HUES48 (cell line): ENCODE measurements around the gene QRSL1.

ENCODE experiments used
- H3K27ac ChIP-seq: one replicate; pipeline ENCODE4 v1.7.0; 2013; ENCODE audit warnings: low read depth, low read length, inconsistent platforms
- H3K27me3 ChIP-seq: 2 replicates; pipeline ENCODE4 v1.6.1; 2013; ENCODE audit warnings: mild to moderate bottlenecking, low read length; ENCODE audit not compliant: control insufficient read depth, insufficient read depth
- H3K36me3 ChIP-seq: 2 replicates; pipeline ENCODE4 v1.6.1; 2013; ENCODE audit warnings: low read length; ENCODE audit not compliant: control insufficient read depth, insufficient read depth
- H3K4me1 ChIP-seq: 2 replicates; pipeline ENCODE4 v1.6.1; 2013; ENCODE audit warnings: mild to moderate bottlenecking, low read length; ENCODE audit not compliant: control insufficient read depth, insufficient read depth
- H3K4me3 ChIP-seq: 2 replicates; pipeline ENCODE4 v1.5.1; 2013; ENCODE audit warnings: mild to moderate bottlenecking, low read depth, low read length
- H3K9ac ChIP-seq: 2 replicates; pipeline ENCODE4 v1.6.1; 2013; ENCODE audit warnings: mild to moderate bottlenecking, low read depth, low read length, moderate library complexity
- H3K9me3 ChIP-seq: 2 replicates; pipeline ENCODE4 v1.6.1; 2013; ENCODE audit warnings: low read length; ENCODE audit not compliant: control insufficient read depth, insufficient read depth

The QRSL1 gene

GRCh38 chr6:106702451-106703110 lies 73.2 kb downstream of the QRSL1 start:
- Histone ChIP-seq H3K4me1 (peaks cover 11% of the 10 kb centered on the region), H3K4me3 (no peak overlapping the region), H3K9me3 (peaks cover 12% of the 10 kb centered on the region), H3K36me3 (no peaks in the 10 kb centered on the region), H3K27me3 (no peaks in the 10 kb centered on the region), H3K27ac (no peak overlapping the region), H3K9ac (no peak overlapping the region)

- no peak overlapping the region for H3K27ac ChIP-seq
- peaks cover 12% of the 10 kb centered on the region for H3K9me3 ChIP-seq
- no peaks in the 10 kb centered on the region for H3K27me3 ChIP-seq
- H3K4me3 ChIP-seq, result no peak overlapping the region
- H3K9ac ChIP-seq, result no peak overlapping the region
- peaks cover 11% of the 10 kb centered on the region for H3K4me1 ChIP-seq
- H3K36me3 ChIP-seq, result no peaks in the 10 kb centered on the region
Measured at GRCh38 chr6:106704327-106704726, 74.9 kb downstream of the QRSL1 start.

- Histone ChIP-seq H3K27me3 (no peaks in the 10 kb centered on the region), H3K9me3 (peaks cover 12% of the 10 kb centered on the region), H3K9ac (no peak overlapping the region), H3K4me3 (no peak overlapping the region), H3K4me1 (peaks cover 10% of the 10 kb centered on the region), H3K36me3 (no peaks in the 10 kb centered on the region), H3K27ac (no peak overlapping the region)
Measured at GRCh38 chr6:106705156-106705555, 75.8 kb downstream of the QRSL1 start.

- Histone ChIP-seq H3K27ac (no peak overlapping the region), H3K9ac (no peak overlapping the region), H3K36me3 (no peaks in the 10 kb centered on the region), H3K4me1 (no peaks in the 10 kb centered on the region), H3K9me3 (peaks cover 7% of the 10 kb centered on the region), H3K4me3 (no peak overlapping the region), H3K27me3 (no peaks in the 10 kb centered on the region)
Measured at GRCh38 chr6:106710580-106710979, 81.2 kb downstream of the QRSL1 start.

- no peak overlapping the region for H3K9ac ChIP-seq
- H3K27ac ChIP-seq, result no peak overlapping the region
- no peaks in the 10 kb centered on the region for H3K9me3 ChIP-seq
- H3K36me3 ChIP-seq, result no peaks in the 10 kb centered on the region
- no peaks in the 10 kb centered on the region for H3K27me3 ChIP-seq
- H3K4me3 ChIP-seq, result no peak overlapping the region
- 0 out of 2 replicates have a peak, but pooled peaks cover 5% of the 10 kb centered on the region for H3K4me1 ChIP-seq
Measured at GRCh38 chr6:106714281-106714680, 84.9 kb downstream of the QRSL1 start.

GRCh38 chr6:106715922-106716321 lies 86.5 kb downstream of the QRSL1 start:
- Histone ChIP-seq H3K27me3 (no peaks in the 10 kb centered on the region), H3K27ac (no peak overlapping the region), H3K9me3 (no peaks in the 10 kb centered on the region), H3K36me3 (no peaks in the 10 kb centered on the region), H3K9ac (no peak overlapping the region), H3K4me3 (no peak overlapping the region), H3K4me1 (0 out of 2 replicates have a peak, but pooled peaks cover 5% of the 10 kb centered on the region)

GRCh38 chr6:106716966-106717365 lies 87.6 kb downstream of the QRSL1 start:
- no peaks in the 10 kb centered on the region for H3K27me3 ChIP-seq
- no peaks in the 10 kb centered on the region for H3K36me3 ChIP-seq
- no peak overlapping the region for H3K9ac ChIP-seq
- H3K27ac ChIP-seq, result no peak overlapping the region
- H3K4me1 ChIP-seq, result 0 out of 2 replicates have a peak, but pooled peaks cover 5% of the 10 kb centered on the region
- H3K4me3 ChIP-seq, result no peak overlapping the region
- no peaks in the 10 kb centered on the region for H3K9me3 ChIP-seq
